GM15510 (cell line): Measurements from ENCODE around the gene DLEC1.

Experiments used
- POLR2A ChIP-seq: IDR thresholded peaks from 3 replicates; pipeline ENCODE4 v1.6.1; 2011; ENCODE audit warnings: borderline replicate concordance; ENCODE audit not compliant: insufficient read length; ENCODE audit errors: extremely low read depth

Gene DLEC1

GRCh38 chr3:38124324-38125122 is 85.5 kb downstream of the DLEC1 start:
- no peak for TF ChIP-seq POLR2A

GRCh38 chr3:38125305-38126120 is 86.5 kb downstream of the DLEC1 start:
- TF ChIP-seq POLR2A: no peak

- no peak for TF ChIP-seq POLR2A
These were observed 87.3 kb downstream of the DLEC1 start for GRCh38 chr3:38126121-38126892.

GRCh38 chr3:38127611-38128302 is 88.7 kb downstream of the DLEC1 start:
- TF ChIP-seq POLR2A: no peak

GRCh38 chr3:38128303-38128655 is 89.3 kb downstream of the DLEC1 start:
- TF ChIP-seq POLR2A: no peak

GRCh38 chr3:38129058-38129457 is 90.0 kb downstream of the DLEC1 start:
- TF ChIP-seq POLR2A: no peak

DNA sequence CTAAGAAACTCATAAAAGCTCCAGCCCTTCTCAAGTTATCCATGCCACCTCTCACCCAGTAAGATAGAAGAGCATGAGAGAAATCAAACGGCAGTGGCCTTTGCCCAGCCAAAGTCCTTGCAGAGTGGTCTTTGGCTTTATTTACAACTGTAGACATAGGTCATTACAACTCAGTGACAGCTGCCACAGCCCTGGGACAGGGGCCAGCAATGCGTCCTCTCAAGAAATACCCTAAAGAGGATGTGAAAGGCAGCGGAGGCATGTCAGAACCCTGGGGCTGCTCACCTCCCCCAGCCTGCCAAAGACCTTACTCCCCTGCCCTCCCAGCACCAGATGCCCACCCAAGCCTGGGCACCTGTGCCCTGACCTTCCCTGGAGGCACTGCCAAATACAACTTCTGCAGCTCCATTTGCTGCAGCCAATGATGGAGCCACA is 91.6 kb downstream of the DLEC1 start:
- TF ChIP-seq POLR2A: no peak

GRCh38 chr3:38131621-38132369 is 92.8 kb downstream of the DLEC1 start:
- TF ChIP-seq POLR2A: no peak

GRCh38 chr3:38133209-38133556 is 94.2 kb downstream of the DLEC1 start:
- no peak for TF ChIP-seq POLR2A

DNA sequence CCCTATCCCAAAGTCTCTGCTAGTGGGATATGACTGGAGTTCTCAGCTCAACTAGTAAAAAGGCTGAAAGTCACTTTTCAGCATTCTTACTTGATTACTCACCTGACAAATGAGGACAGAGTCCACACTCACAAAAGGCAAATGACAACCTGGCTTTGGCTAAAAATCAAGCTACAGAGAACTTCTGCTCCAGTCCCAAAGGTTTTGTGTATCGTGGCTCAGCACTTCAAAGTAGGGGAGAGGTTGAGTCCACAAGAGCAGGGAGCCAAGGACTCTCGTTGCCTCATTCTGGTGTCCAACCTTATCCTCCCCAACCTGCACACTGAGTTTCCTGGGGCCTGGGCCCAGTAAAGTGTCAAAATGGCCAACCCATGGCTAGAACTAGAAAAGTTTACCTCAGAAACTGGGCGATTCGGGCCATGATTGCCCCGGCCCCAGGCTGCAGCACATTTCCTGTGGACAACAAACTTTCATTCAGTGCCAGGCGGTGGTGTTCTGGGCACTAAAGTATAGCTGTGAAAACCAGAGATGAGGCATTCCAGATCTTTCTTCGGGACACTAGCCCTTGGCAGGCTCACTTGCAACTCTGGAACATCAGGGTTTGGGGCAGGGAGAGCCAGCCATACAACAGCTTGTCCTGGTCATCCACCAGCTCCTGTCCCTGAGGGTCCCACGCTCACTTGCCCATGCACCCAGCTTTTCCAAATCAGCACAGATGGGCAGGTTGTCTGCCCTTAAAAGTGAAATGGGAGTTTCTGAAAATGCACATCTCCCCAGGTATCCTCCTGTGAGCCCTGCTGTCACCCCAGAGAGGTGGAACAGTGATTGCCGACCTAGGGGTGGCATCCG is 94.8 kb downstream of the DLEC1 start:
- no peak for TF ChIP-seq POLR2A

GRCh38 chr3:38136393-38136776 is 97.4 kb downstream of the DLEC1 start:
- no peak for TF ChIP-seq POLR2A

- TF ChIP-seq POLR2A: peak; percentile 82
These were observed 98.0 kb downstream of the DLEC1 start, which contains the start of gene ACAA1 for GRCh38 chr3:38136777-38137614. ACAA1 (minus strand) TSS chr3:38137127; CDS start chr3:38137035, 92 bp downstream.
